HEK293T (cell line): ENCODE data around the gene ERBB4.

Experiments
- CTCF ChIA-PET: fragments of 350-600 bp; formaldehyde crosslinking; extraction: SDS; loops from one replicate; lab custom pipeline; 2021; ENCODE audit warnings: antibody characterized with exemption, inconsistent platforms; lab: Yijun Ruan, JAX
- POLR2A ChIA-PET: fragments of 350-600 bp; formaldehyde crosslinking; extraction: SDS; loops from one replicate; lab custom pipeline; 2020; ENCODE audit warnings: antibody characterized with exemption, inconsistent platforms; lab: Yijun Ruan, JAX
- DNase-seq: peaks from one replicate; pipeline ENCODE4 v3.0.0; 2012; ENCODE audit warnings: mixed read lengths; ENCODE audit errors: extremely low spot score
- ARNT ChIP-seq: fragments of 450-650 bp; IDR thresholded peaks from 2 replicates; pipeline ENCODE4 v1.6.1; 2017; ENCODE audit warnings: mild to moderate bottlenecking
- BHLHE40 ChIP-seq: fragments of 450-650 bp; IDR thresholded peaks from 2 replicates; pipeline ENCODE4 v1.6.1; 2016; ENCODE audit warnings: mild to moderate bottlenecking, moderate library complexity, borderline replicate concordance
- CTBP1 ChIP-seq: fragments of 450-650 bp; IDR thresholded peaks from 2 replicates; pipeline ENCODE4 v1.6.1; 2016; ENCODE audit warnings: borderline replicate concordance
- ELF4 ChIP-seq: fragments of 450-650 bp; IDR thresholded peaks from 2 replicates; pipeline ENCODE4 v1.6.1; 2017; ENCODE audit warnings: antibody characterized with exemption
- FOXA1 ChIP-seq: fragments of 450-650 bp; IDR thresholded peaks from 2 replicates; pipeline ENCODE4 v1.6.1; 2016; ENCODE audit warnings: mild to moderate bottlenecking
- FOXK2 ChIP-seq: fragments of 450-650 bp; IDR thresholded peaks from 2 replicates; pipeline ENCODE4 v1.6.1; 2016; ENCODE audit warnings: mild to moderate bottlenecking
- FOXM1 ChIP-seq: fragments of 450-650 bp; IDR thresholded peaks from 2 replicates; pipeline ENCODE4 v1.6.1; 2017; ENCODE audit warnings: mild to moderate bottlenecking, borderline replicate concordance
- HDGF ChIP-seq: fragments of 450-650 bp; IDR thresholded peaks from 2 replicates; pipeline ENCODE4 v1.6.1; 2017; ENCODE audit warnings: antibody characterized with exemption, borderline replicate concordance
- L3MBTL2 ChIP-seq: fragments of 450-650 bp; conservative IDR thresholded peaks from 2 replicates; pipeline ENCODE4 v1.6.1; 2016; ENCODE audit warnings: mild to moderate bottlenecking
- LEF1 ChIP-seq: fragments of 450-650 bp; IDR thresholded peaks from 2 replicates; pipeline ENCODE4 v1.6.1; 2017; ENCODE audit warnings: mild to moderate bottlenecking, borderline replicate concordance
- NFRKB ChIP-seq: fragments of 450-650 bp; IDR thresholded peaks from 2 replicates; pipeline ENCODE4 v1.6.1; 2016; ENCODE audit warnings: mild to moderate bottlenecking, moderate library complexity
- PKNOX1 ChIP-seq: fragments of 450-650 bp; IDR thresholded peaks from 2 replicates; pipeline ENCODE4 v1.6.1; 2016
- SP1 ChIP-seq: fragments of 450-650 bp; IDR thresholded peaks from 2 replicates; pipeline ENCODE4 v1.6.1; 2017
- SUZ12 ChIP-seq: fragments of 450-650 bp; IDR thresholded peaks from 2 replicates; pipeline ENCODE4 v1.6.1; 2016; ENCODE audit warnings: mild to moderate bottlenecking
- TARDBP ChIP-seq: fragments of 450-650 bp; IDR thresholded peaks from 2 replicates; pipeline ENCODE4 v1.6.1; 2016
- ZNF384 ChIP-seq: fragments of 450-650 bp; IDR thresholded peaks from 2 replicates; pipeline ENCODE4 v1.6.1; 2016

ERBB4 gene

GRCh38 chr2:211371465-211371864 is 1167.1 kb downstream of the ERBB4 start:
- POLR2A ChIA-PET = no interaction called here
- DNase-seq = no peak
- CTCF ChIA-PET = interaction anchor here (0.7 kb wide), 2 partner anchors 70 to 84 kb away, joined by 3 read pairs; no protein-coding TSS in a partner anchor
- TF ChIP-seq ZNF384 (no peak), FOXA1 (no peak), LEF1 (no peak), ARNT (no peak), FOXM1 (no peak), BHLHE40 (no peak), SUZ12 (no peak)

- TF ChIP-seq LEF1 (no peak), L3MBTL2 (no peak), FOXA1 (no peak)
- ChIA-PET POLR2A (no interaction called here), CTCF (no interaction called here)
- no peak for DNase-seq
Observed at GRCh38 chr2:211368467-211368866, 1170.1 kb downstream of the ERBB4 start.

- ChIA-PET POLR2A (no interaction called here), CTCF (no interaction called here)
- TF ChIP-seq PKNOX1 (no peak), SUZ12 (no peak), NFRKB (no peak), FOXK2 (no peak), BHLHE40 (no peak), TARDBP (no peak), FOXM1 (no peak), FOXA1 (no peak), CTBP1 (no peak), ZNF384 (no peak), LEF1 (no peak), HDGF (no peak)
- no peak for DNase-seq
Observed at GRCh38 chr2:211367711-211368110, 1170.9 kb downstream of the ERBB4 start.

- TF ChIP-seq ARNT (no peak), PKNOX1 (peak; percentile 70), NFRKB (no peak), FOXK2 (no peak)
Observed at GRCh38 chr2:211367293-211367692, 1171.3 kb downstream of the ERBB4 start.

GRCh38 chr2:211364911-211365310 is 1173.7 kb downstream of the ERBB4 start:
- no peak for DNase-seq
- TF ChIP-seq SP1 (no peak), LEF1 (no peak), FOXM1 (no peak), ZNF384 (no peak)
- ChIA-PET CTCF (no interaction called here), POLR2A (no interaction called here)

More at GRCh38 chr2:211367293-211367692, 1171.3 kb downstream of the ERBB4 start:
- no peak for DNase-seq
- ChIA-PET POLR2A (no interaction called here), CTCF (no interaction called here)

DNA sequence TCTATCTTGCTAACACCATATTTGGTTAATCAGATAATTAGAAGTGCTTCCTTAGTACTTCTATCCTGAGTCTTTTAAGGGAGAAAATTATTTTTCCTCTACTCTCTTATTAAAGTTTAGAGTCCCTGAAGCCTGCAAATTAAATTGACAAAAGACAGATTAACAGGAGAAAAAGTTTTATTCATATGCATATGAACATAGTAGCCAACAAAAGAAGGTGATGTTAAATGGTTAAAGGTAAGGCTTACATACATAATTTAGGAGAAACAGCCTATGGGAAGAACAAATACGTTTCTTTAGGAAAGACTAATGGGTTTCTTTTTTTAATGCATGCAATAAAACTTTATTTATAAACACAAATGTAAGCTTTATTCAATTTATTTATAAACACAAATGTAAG is 1177.2 kb downstream of the ERBB4 start:
- TF ChIP-seq LEF1 = no peak
- TF ChIP-seq ELF4 = no peak
- no peak for TF ChIP-seq CTBP1
- no peak for TF ChIP-seq HDGF
- no peak for TF ChIP-seq L3MBTL2
- no peak for DNase-seq
- ChIA-PET CTCF (no interaction called here), POLR2A (no interaction called here)

- POLR2A ChIA-PET = no interaction called here
- DNase-seq = no peak
- CTCF ChIA-PET = no interaction called here
- TF ChIP-seq FOXA1 = no peak
- TF ChIP-seq NFRKB = no peak
- no peak for TF ChIP-seq FOXM1
- no peak for TF ChIP-seq FOXK2
- TF ChIP-seq LEF1 = no peak
- no peak for TF ChIP-seq SP1
- no peak for TF ChIP-seq L3MBTL2
- no peak for TF ChIP-seq PKNOX1
- no peak for TF ChIP-seq TARDBP
Observed at GRCh38 chr2:211359347-211359746, 1179.3 kb downstream of the ERBB4 start.

GRCh38 chr2:211358504-211358903 is 1180.1 kb downstream of the ERBB4 start:
- TF ChIP-seq NFRKB (no peak), L3MBTL2 (no peak), ARNT (no peak), FOXA1 (no peak), TARDBP (no peak), PKNOX1 (no peak), CTBP1 (no peak), FOXK2 (no peak), FOXM1 (no peak), ZNF384 (no peak)
- no peak for DNase-seq
- ChIA-PET POLR2A (no interaction called here), CTCF (no interaction called here)
